ENCODE data around the gene TEKTIP1.

The TEKTIP1 gene

DNA sequence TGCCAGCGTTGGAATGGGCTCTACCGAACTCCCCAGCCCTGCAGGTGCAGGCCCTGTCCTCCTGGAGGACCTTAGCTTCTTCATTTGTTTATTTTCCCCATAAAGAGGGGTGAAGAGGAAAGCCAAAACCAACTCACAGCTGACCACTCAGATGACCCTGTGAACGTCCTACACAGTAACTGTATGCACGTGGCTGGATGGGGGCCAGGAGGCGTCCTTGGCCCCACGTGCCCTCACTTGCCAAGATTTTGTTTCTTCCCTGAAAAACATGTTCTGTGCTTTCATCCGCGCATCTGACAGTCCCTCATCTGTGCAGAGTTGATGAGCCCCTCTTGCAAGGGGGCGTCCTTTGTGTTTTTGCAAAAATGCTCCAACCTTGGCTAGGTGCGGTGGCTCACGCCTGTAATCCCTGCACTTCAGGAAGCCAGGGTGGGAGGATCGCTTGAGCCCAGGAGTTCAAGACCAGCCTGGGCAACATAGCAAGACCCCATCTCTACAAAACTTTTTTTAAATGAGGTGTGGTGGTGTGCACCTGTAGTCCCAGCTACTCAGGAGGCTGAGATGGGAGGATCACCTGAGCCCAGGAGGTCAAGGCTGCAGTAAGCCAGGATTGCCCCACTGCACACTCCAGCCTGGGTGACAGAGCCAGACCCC is 5.3 kb upstream of the TEKTIP1 start:
- no peak for TF ChIP-seq CTCF (IDR thresholded peaks at IDR 0.05; ENCODE audit: low read depth, low read length)
- no peak for TF ChIP-seq EZH2phosphoT487 (IDR thresholded peaks at IDR 0.05; ENCODE audit: low read depth)
- Histone ChIP-seq H3K27ac (ENCODE audit: low read length) (no peak overlapping the region), H3K4me2 (ENCODE audit: low read length) (no peak overlapping the region), H2AFZ (ENCODE audit: low read depth, low read length) (no peak overlapping the region), H3K9ac (ENCODE audit: low read length) (no peak overlapping the region), H3K9me3 (ENCODE audit: insufficient read depth, low read length) (no peaks in the 10 kb centered on the region), H4K20me1 (ENCODE audit: insufficient read depth, low read length) (peaks cover 8% of the 10 kb centered on the region), H3K79me2 (ENCODE audit: low read length) (no peaks in the 10 kb centered on the region), H3K4me1 (ENCODE audit: low read length) (no peaks in the 10 kb centered on the region), H3K36me3 (replicated peaks; ENCODE audit: low read depth, low read length) (peaks cover 41% of the 10 kb centered on the region), H3K27me3 (ENCODE audit: low read depth, low read length) (no peaks in the 10 kb centered on the region), H3K4me3 (ENCODE audit: low read length) (no peak overlapping the region)

DNA sequence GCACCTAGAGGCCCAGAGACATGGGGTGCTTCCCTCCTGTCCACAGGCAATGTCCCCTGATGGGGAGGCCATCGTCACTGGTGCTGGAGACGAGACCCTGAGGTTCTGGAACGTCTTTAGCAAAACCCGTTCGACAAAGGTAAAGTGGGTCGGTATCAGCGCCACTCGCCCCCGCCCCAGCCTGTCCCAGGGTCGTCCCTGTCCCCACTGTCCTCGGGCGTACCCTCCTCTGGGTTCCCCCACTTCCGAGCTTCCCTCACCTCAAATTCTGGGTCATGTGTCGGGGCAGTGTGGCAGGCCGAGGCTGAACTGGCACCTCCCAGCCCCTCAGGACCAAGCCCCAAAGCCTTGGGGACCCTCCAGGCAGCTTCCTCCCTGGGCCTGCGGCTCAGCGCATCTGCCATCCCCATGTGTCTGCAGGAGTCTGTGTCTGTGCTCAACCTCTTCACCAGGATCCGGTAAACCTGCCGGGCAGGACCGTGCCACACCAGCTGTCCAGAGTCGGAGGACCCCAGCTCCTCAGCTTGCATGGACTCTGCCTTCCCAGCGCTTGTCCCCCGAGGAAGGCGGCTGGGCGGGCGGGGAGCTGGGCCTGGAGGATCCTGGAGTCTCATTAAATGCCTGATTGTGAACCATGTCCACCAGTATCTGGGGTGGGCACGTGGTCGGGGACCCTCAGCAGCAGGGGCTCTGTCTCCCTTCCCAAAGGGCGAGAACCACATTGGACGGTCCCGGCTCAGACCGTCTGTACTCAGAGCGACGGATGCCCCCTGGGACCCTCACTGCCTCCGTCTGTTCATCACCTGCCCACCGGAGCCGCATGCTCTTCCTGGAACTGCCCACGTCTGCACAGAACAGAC is 4.4 kb upstream of the TEKTIP1 start:
- H4K20me1 ChIP-seq (ENCODE audit: insufficient read depth, low read length): peaks cover 12% of the 10 kb centered on the region
- no peaks in the 10 kb centered on the region for H3K27me3 ChIP-seq (ENCODE audit: low read depth, low read length)
- no peak overlapping the region for H3K4me2 ChIP-seq (ENCODE audit: low read length)
- peaks cover 44% of the 10 kb centered on the region for H3K36me3 ChIP-seq (replicated peaks; ENCODE audit: low read depth, low read length)
- H3K4me1 ChIP-seq (ENCODE audit: low read length): no peaks in the 10 kb centered on the region
- no peak overlapping the region for H2AFZ ChIP-seq (ENCODE audit: low read depth, low read length)
- no peak overlapping the region for H3K4me3 ChIP-seq (ENCODE audit: low read length)
- no peaks in the 10 kb centered on the region for H3K9me3 ChIP-seq (ENCODE audit: insufficient read depth, low read length)
- TF ChIP-seq EZH2phosphoT487 (IDR thresholded peaks at IDR 0.05; ENCODE audit: low read depth) (no peak), CTCF (IDR thresholded peaks at IDR 0.05; ENCODE audit: low read depth, low read length) (no peak)
- no peak overlapping the region for H3K27ac ChIP-seq (ENCODE audit: low read length)
- no peak overlapping the region for H3K9ac ChIP-seq (ENCODE audit: low read length)
- no peaks in the 10 kb centered on the region for H3K79me2 ChIP-seq (ENCODE audit: low read length)

- Histone ChIP-seq H3K9ac (ENCODE audit: low read length) (no peak overlapping the region), H3K36me3 (replicated peaks; ENCODE audit: low read depth, low read length) (peaks cover 47% of the 10 kb centered on the region), H3K27ac (ENCODE audit: low read length) (no peak overlapping the region), H3K79me2 (ENCODE audit: low read length) (no peaks in the 10 kb centered on the region), H2AFZ (ENCODE audit: low read depth, low read length) (no peak overlapping the region), H3K4me2 (ENCODE audit: low read length) (no peak overlapping the region), H3K4me1 (ENCODE audit: low read length) (no peaks in the 10 kb centered on the region), H4K20me1 (ENCODE audit: insufficient read depth, low read length) (peaks cover 12% of the 10 kb centered on the region), H3K4me3 (ENCODE audit: low read length) (no peak overlapping the region), H3K9me3 (ENCODE audit: insufficient read depth, low read length) (no peaks in the 10 kb centered on the region), H3K27me3 (ENCODE audit: low read depth, low read length) (no peaks in the 10 kb centered on the region)
- TF ChIP-seq EZH2phosphoT487 (IDR thresholded peaks at IDR 0.05; ENCODE audit: low read depth) (no peak), CTCF (IDR thresholded peaks at IDR 0.05; ENCODE audit: low read depth, low read length) (no peak)
Observed at GRCh38 chr19:3535235-3535535, 3.8 kb upstream of the TEKTIP1 start.

GRCh38 chr19:3535563-3535965 is 3.4 kb upstream of the TEKTIP1 start:
- Histone ChIP-seq H3K36me3 (replicated peaks; ENCODE audit: low read depth, low read length) (peaks cover 47% of the 10 kb centered on the region), H2AFZ (ENCODE audit: low read depth, low read length) (no peak overlapping the region), H3K4me1 (ENCODE audit: low read length) (no peaks in the 10 kb centered on the region), H3K27ac (ENCODE audit: low read length) (no peak overlapping the region), H3K4me3 (ENCODE audit: low read length) (no peak overlapping the region), H3K9ac (ENCODE audit: low read length) (no peak overlapping the region), H3K79me2 (ENCODE audit: low read length) (no peaks in the 10 kb centered on the region), H3K4me2 (ENCODE audit: low read length) (no peak overlapping the region), H3K9me3 (ENCODE audit: insufficient read depth, low read length) (no peaks in the 10 kb centered on the region), H4K20me1 (ENCODE audit: insufficient read depth, low read length) (peaks cover 12% of the 10 kb centered on the region), H3K27me3 (ENCODE audit: low read depth, low read length) (no peaks in the 10 kb centered on the region)
- no peak for TF ChIP-seq CTCF (IDR thresholded peaks at IDR 0.05; ENCODE audit: low read depth, low read length)
- no peak for TF ChIP-seq EZH2phosphoT487 (IDR thresholded peaks at IDR 0.05; ENCODE audit: low read depth)
